HCT116 (cell line): ENCODE measurements around the gene SYNGAP1. TPM values are rescaled to one million over a fixed set of nuclear protein-coding genes. Genes with fewer than 3 reads are reported as not detected.
A peak's percentile ranks its signal among the peaks of the same experiment; 100 is the strongest.

Experiments used
- ATAC-seq: fragments of 200-7000 bp; cut with Tn5 transposase; 2 replicates; pipeline ENCODE4 v1.9.1; 2020; ENCODE audit warnings: mild to moderate bottlenecking, moderate library complexity
- BruUV-seq: library from RNA; stranded (reverse); fragments of 400-500 nt; replicated peaks from 2 replicates; lab custom pipeline; 2021; lab: Mats Ljungman, UMichigan
- CTCF ChIA-PET: fragments of 300-600 bp; sonication (Branson Sonifier 250); formaldehyde crosslinking; loops from one replicate; lab custom pipeline; 2021; ENCODE audit warnings: antibody characterized with exemption; lab: Charles Lee
- POLR2A ChIA-PET: fragments of 300-600, 350-600 bp; sonication (Branson Sonifier 250); formaldehyde crosslinking; loops from one replicate; lab custom pipeline; 2021; ENCODE audit warnings: antibody characterized with exemption; lab: Charles Lee
- RAD21 ChIA-PET, 2 experiments: fragments of 300-600 bp; sonication (Branson Sonifier 250); formaldehyde crosslinking; loops; one replicate each; lab custom pipeline; 2023; ENCODE audit warnings: low total read pairs in 2 of 2; ENCODE audit not compliant: uncharacterized antibody in 2 of 2, unreplicated experiment in 2 of 2, low non-redundant PET in 1 of 2; lab: Charles Lee
- DNase-seq: peaks from one replicate; pipeline ENCODE4 v3.0.0-alpha.2; 2010; ENCODE audit warnings: low read depth, low spot score
- H2AFZ ChIP-seq: fragments of 200-600 bp; shearing (Covaris generic), sonication (generic); 2 replicates; pipeline ENCODE4 v1.6.1; 2017; ENCODE audit warnings: low read depth, mixed run types, mixed read lengths, antibody characterized with exemption, low read length; ENCODE audit not compliant: poor library complexity, severe bottlenecking
- H3K27ac ChIP-seq: 2 replicates; pipeline ENCODE4 v1.5.1; 2012; ENCODE audit warnings: low read depth, low read length
- H3K27me3 ChIP-seq: fragments of 200-600 bp; sonication (generic); 2 replicates; pipeline ENCODE4 v1.6.1; 2016; ENCODE audit warnings: mixed run types, low read length, mixed read lengths; ENCODE audit not compliant: insufficient read depth
- H3K36me3 ChIP-seq, 2 experiments: fragments of 200-500 bp in 1 of 2; fragments of 200-600 bp in 1 of 2; sonication (Bioruptor generic) in 1 of 2; sonication (generic) in 1 of 2; 2 replicates each; pipeline versions ENCODE4 v1.5.1 to v1.6.1; 2014 to 2016; ENCODE audit warnings: low read length in 2 of 2, inconsistent platforms in 1 of 2, mixed read lengths in 1 of 2, mixed run types in 1 of 2; ENCODE audit not compliant: insufficient read depth in 2 of 2, control insufficient read depth in 1 of 2
- H3K4me1 ChIP-seq, 2 experiments: fragments of 200-600 bp in 1 of 2; sonication (generic) in 1 of 2; 2 replicates each; pipeline versions ENCODE4 v1.5.1 to v1.6.1; 2012 to 2017; ENCODE audit warnings: low read length in 2 of 2, inconsistent platforms in 1 of 2, mild to moderate bottlenecking in 1 of 2, mixed read lengths in 1 of 2, mixed run types in 1 of 2, moderate library complexity in 1 of 2; ENCODE audit not compliant: insufficient read depth in 2 of 2, control insufficient read depth in 1 of 2
- H3K4me2 ChIP-seq: fragments of 200-600 bp; sonication (generic); 2 replicates; pipeline ENCODE4 v1.6.1; 2017; ENCODE audit warnings: mixed run types, low read length, mixed read lengths
- H3K4me3 ChIP-seq, 2 experiments: fragments of 200-600 bp in 1 of 2; sonication (generic) in 1 of 2; replicated peaks in 1 of 2; 2 replicates each; pipeline ENCODE4 v1.5.1; 2011 to 2016; ENCODE audit warnings: low read length in 2 of 2, control low read depth in 1 of 2, low read depth in 1 of 2, mild to moderate bottlenecking in 1 of 2, mixed read lengths in 1 of 2, mixed run types in 1 of 2
- H3K79me2 ChIP-seq: fragments of 200-600 bp; sonication (generic); 2 replicates; pipeline ENCODE4 v1.6.1; 2017; ENCODE audit warnings: mild to moderate bottlenecking, mixed run types, low read length, moderate library complexity, mixed read lengths; ENCODE audit not compliant: insufficient read depth
- H3K9ac ChIP-seq: fragments of 200-600 bp; sonication (generic); 2 replicates; pipeline ENCODE4 v1.6.1; 2016; ENCODE audit warnings: low read length, mixed read lengths
- H3K9me2 ChIP-seq: fragments of 200-600 bp; sonication (generic), shearing (Covaris generic); 2 replicates; pipeline ENCODE4 v1.6.1; 2017; ENCODE audit warnings: mixed run types, mild to moderate bottlenecking, moderate library complexity; ENCODE audit not compliant: insufficient read depth
- H3K9me3 ChIP-seq, 2 experiments: fragments of 200-500 bp in 1 of 2; fragments of 200-600 bp in 1 of 2; sonication (Bioruptor generic) in 1 of 2; sonication (generic) in 1 of 2; 2 replicates each; pipeline ENCODE4 v1.6.1; 2014 to 2017; ENCODE audit warnings: low read length in 2 of 2, mixed read lengths in 2 of 2, inconsistent platforms in 1 of 2, low read depth in 1 of 2, mild to moderate bottlenecking in 1 of 2, mixed run types in 1 of 2, moderate library complexity in 1 of 2; ENCODE audit not compliant: control insufficient read depth in 1 of 2, insufficient read depth in 1 of 2
- H4K20me1 ChIP-seq: fragments of 200-600 bp; sonication (generic), shearing (Covaris generic); 2 replicates; pipeline ENCODE4 v1.6.1; 2017; ENCODE audit warnings: mixed run types, mild to moderate bottlenecking, moderate library complexity; ENCODE audit not compliant: insufficient read depth
- CBX3 ChIP-seq: IDR thresholded peaks from 2 replicates; pipeline ENCODE4 v1.6.1; 2012; ENCODE audit warnings: low read depth
- CEBPB ChIP-seq: IDR thresholded peaks from 2 replicates; pipeline ENCODE4 v1.6.1; 2012; ENCODE audit warnings: low read depth
- CTCF ChIP-seq, 3 experiments: fragments of 200-600 bp in 1 of 3; sonication (generic) in 1 of 3; IDR thresholded peaks in 2 of 3; conservative IDR thresholded peaks in 1 of 3; 2 replicates each; pipeline ENCODE4 v1.5.1; 2012 to 2017; ENCODE audit warnings: low read depth in 2 of 3, low read length in 2 of 3, antibody characterized with exemption in 1 of 3, borderline replicate concordance in 1 of 3, control low read depth in 1 of 3, mild to moderate bottlenecking in 1 of 3, mixed read lengths in 1 of 3, mixed run types in 1 of 3, moderate library complexity in 1 of 3; ENCODE audit not compliant: insufficient read depth in 1 of 3
- EGR1 ChIP-seq: IDR thresholded peaks from 2 replicates; pipeline ENCODE4 v1.6.1; 2012; ENCODE audit warnings: low read depth
- EZH2 ChIP-seq: fragments of 200-600 bp; sonication (generic); IDR thresholded peaks from 2 replicates; pipeline ENCODE4 v1.6.1; 2017; ENCODE audit warnings: antibody characterized with exemption, mixed run types
- EZH2phosphoT487 ChIP-seq: fragments of 200-600 bp; IDR thresholded peaks from 2 replicates; pipeline ENCODE4 v1.6.1; 2018; ENCODE audit warnings: antibody characterized with exemption, borderline replicate concordance
- FOSL1 ChIP-seq: IDR thresholded peaks from 2 replicates; pipeline ENCODE4 v1.6.1; 2012; ENCODE audit warnings: low read depth
- JUND ChIP-seq: IDR thresholded peaks from 2 replicates; pipeline ENCODE4 v1.6.1; 2012
- POLR2A ChIP-seq: IDR thresholded peaks from 2 replicates; pipeline ENCODE4 v1.7.0; 2011; ENCODE audit warnings: borderline replicate concordance; ENCODE audit not compliant: insufficient read depth, insufficient read length; ENCODE audit errors: extremely low read depth
- RAD21 ChIP-seq: IDR thresholded peaks from 2 replicates; pipeline ENCODE4 v1.6.1; 2012; ENCODE audit warnings: low read depth, mild to moderate bottlenecking
- SRF ChIP-seq: IDR thresholded peaks from 2 replicates; pipeline ENCODE4 v1.6.1; 2012; ENCODE audit warnings: low read depth
- TCF7L2 ChIP-seq: IDR thresholded peaks from 2 replicates; pipeline ENCODE4 v1.7.0; 2011; ENCODE audit warnings: borderline replicate concordance, inconsistent platforms; ENCODE audit not compliant: insufficient read depth, insufficient read length; ENCODE audit errors: extremely low read depth
- YY1 ChIP-seq: IDR thresholded peaks from 2 replicates; pipeline ENCODE4 v1.6.1; 2011; ENCODE audit warnings: low read length, low read depth, moderate library complexity, mild to moderate bottlenecking; ENCODE audit not compliant: insufficient replicate concordance; ENCODE audit errors: extremely low read depth
- ZFX ChIP-seq: fragments of 450-650 bp; IDR thresholded peaks from 2 replicates; pipeline ENCODE4 v1.6.1; 2017
- ZNF274 ChIP-seq: fragments of 200-500 bp; sonication (Bioruptor generic); IDR thresholded peaks from 2 replicates; pipeline ENCODE4 v1.6.1; 2014; ENCODE audit warnings: mild to moderate bottlenecking, low read depth, low read length, inconsistent platforms
- intact Hi-C: fragments of 100-400 bp; cut with micrococcal nuclease; formaldehyde crosslinking; loops from 2 replicates; pipeline ENCODE4 v1.10.0; 2022
- total RNA-seq: library from RNA; stranded (reverse); gene quantifications from one replicate; pipeline ENCODE4 v1.2.1, GENCODE V29; 2021; ENCODE audit not compliant: unreplicated experiment
- TF ChIP-seq, protein P1 (sequence below): IDR thresholded peaks from 2 replicates; pipeline ENCODE4 v1.6.1; 2011; ENCODE audit warnings: mild to moderate bottlenecking, low read length, moderate library complexity; ENCODE audit not compliant: insufficient replicate concordance; ENCODE audit errors: extremely low read depth
- TF ChIP-seq, protein P2 (sequence below): IDR thresholded peaks from 2 replicates; pipeline ENCODE4 v1.6.1; 2012
- TF ChIP-seq, protein P3 (sequence below): IDR thresholded peaks from 2 replicates; pipeline ENCODE4 v1.6.1; 2012

The SYNGAP1 gene
- total RNA-seq, 1 experiment from 2014 or later = 11.5 TPM

DNA sequence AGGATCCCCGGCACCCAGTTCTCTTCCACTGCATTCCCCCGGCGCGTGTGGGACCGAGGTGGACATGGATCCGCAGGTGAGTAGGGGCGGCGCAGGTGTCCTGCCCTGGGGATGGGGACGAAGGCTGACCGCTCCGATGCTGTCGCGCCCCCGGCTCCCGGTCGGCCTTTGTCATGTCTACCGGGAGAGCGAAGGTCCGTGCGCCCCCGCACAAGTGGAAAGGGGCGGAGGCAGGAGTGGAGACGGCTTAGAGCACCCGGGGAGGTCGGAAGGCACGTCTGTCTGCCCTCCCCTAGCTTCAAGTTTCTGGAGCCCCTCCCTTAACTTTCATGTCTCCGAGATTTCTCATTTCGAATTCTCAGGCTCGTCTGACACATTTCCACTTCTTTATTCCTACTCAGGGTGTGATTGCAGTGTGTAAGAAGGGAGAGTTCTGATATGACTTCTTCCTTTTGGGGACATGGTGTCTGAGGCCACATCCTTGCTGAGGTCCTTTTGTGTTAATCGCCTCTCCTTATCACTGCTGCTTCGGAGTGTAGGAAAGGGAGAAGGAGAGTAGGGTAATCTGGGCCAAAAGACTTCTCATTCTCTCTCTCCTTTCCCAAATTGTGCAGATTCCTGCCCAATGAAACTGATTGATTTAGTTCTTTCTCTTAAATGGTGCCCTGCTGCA is 27.8 kb upstream of the SYNGAP1 start (continued):
- TF ChIP-seq, protein P1, sequence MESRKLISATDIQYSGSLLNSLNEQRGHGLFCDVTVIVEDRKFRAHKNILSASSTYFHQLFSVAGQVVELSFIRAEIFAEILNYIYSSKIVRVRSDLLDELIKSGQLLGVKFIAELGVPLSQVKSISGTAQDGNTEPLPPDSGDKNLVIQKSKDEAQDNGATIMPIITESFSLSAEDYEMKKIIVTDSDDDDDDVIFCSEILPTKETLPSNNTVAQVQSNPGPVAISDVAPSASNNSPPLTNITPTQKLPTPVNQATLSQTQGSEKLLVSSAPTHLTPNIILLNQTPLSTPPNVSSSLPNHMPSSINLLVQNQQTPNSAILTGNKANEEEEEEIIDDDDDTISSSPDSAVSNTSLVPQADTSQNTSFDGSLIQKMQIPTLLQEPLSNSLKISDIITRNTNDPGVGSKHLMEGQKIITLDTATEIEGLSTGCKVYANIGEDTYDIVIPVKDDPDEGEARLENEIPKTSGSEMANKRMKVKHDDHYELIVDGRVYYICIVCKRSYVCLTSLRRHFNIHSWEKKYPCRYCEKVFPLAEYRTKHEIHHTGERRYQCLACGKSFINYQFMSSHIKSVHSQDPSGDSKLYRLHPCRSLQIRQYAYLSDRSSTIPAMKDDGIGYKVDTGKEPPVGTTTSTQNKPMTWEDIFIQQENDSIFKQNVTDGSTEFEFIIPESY = no peak
- TF ChIP-seq SRF = no peak
- peak; percentile 38; the same call in 1 of the 2 replicates for TF ChIP-seq EGR1
- TF ChIP-seq, all 23 proteins: peak for 3

DNA sequence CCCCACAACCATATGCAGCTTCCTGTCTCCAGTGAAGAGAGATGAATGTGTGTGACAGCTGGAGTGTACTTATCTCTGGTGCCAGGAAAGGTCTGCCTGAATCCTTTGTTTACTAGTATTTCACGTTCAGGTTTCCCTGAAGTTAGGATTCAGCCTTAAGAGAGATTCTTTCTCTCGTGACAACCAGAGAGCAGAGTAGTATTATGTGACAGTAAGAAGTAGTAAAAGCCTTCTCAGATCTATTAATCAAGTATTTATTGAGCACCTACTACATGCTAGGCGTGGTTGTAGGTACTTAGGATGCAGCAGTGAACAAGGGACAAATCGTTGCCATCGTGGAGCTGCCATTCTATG is 27.3 kb upstream of the SYNGAP1 start:
- Histone ChIP-seq H3K9ac (peak overlapping the region; percentile 91), H3K4me1 (peaks cover 11 to 28% of the 10 kb centered on the region in 2 experiments), H3K4me2 (peak overlapping the region; percentile 79), H3K27me3 (no peaks in the 10 kb centered on the region), H3K36me3 (peaks cover 0 to 9% of the 10 kb centered on the region in 2 experiments; a peak in 1 of 4 replicates), H4K20me1 (no peaks in the 10 kb centered on the region; the same call in 1 of the 2 replicates), H3K27ac (peak overlapping the region; percentile 87), H2AFZ (no peak overlapping the region), H3K79me2 (peaks cover 58% of the 10 kb centered on the region), H3K9me2 (no peaks in the 10 kb centered on the region), H3K9me3 (no peaks in the 10 kb centered on the region), H3K4me3 (peak overlapping the region; percentile 87 to 97)
- CTCF ChIA-PET = interaction anchor here (0.6 kb wide), 1 partner anchor 15 kb away, joined by 3 read pairs; no protein-coding TSS in a partner anchor
- POLR2A ChIA-PET = no interaction called here
- intact Hi-C loops = loop anchor here (5.0 kb wide), 1 partner anchor 105 kb away; the partner anchor contains the start of genes PFDN6 and WDR46
- no TSS peak for BruUV-seq
- RAD21 ChIA-PET = no interaction called here
- ATAC-seq (no peak), DNase-seq (no peak)
- no peak for TF ChIP-seq ZFX
- no peak for TF ChIP-seq RAD21
- no peak for TF ChIP-seq YY1
- no peak for TF ChIP-seq EZH2phosphoT487
- no peak for TF ChIP-seq CBX3
- TF ChIP-seq, protein P1 = no peak
- TF ChIP-seq ZNF274 = no peak
- TF ChIP-seq JUND = no peak
- TF ChIP-seq EZH2 = no peak
- TF ChIP-seq, protein P2, sequence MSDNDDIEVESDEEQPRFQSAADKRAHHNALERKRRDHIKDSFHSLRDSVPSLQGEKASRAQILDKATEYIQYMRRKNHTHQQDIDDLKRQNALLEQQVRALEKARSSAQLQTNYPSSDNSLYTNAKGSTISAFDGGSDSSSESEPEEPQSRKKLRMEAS = no peak
- TF ChIP-seq, protein P3, sequence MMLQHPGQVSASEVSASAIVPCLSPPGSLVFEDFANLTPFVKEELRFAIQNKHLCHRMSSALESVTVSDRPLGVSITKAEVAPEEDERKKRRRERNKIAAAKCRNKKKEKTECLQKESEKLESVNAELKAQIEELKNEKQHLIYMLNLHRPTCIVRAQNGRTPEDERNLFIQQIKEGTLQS = no peak
- no peak for TF ChIP-seq FOSL1
- TF ChIP-seq TCF7L2 = no peak
- no peak for TF ChIP-seq CTCF (IDR thresholded peaks at IDR 0.05 in 2 of 3, conservative IDR thresholded peaks at IDR 0.05 in 1 of 3; ENCODE audit: borderline replicate concordance in 1 of 3, insufficient read depth in 1 of 3, low read depth in 2 of 3, low read length in 2 of 3)
- no peak for TF ChIP-seq SRF
- TF ChIP-seq POLR2A = no peak
- TF ChIP-seq CEBPB = no peak
